GM20000 (cell line): Measurements from ENCODE around the gene ATG16L2.

Experiments used
- DNase-seq: peaks from one replicate; pipeline ENCODE4 v3.0.0; 2012; ENCODE audit warnings: low spot score
- TF ChIP-seq, protein P1 (sequence below): IDR thresholded peaks from 2 replicates; pipeline ENCODE4 v1.5.1; 2012; ENCODE audit warnings: mild to moderate bottlenecking, control low read depth; ENCODE audit errors: extremely low read depth, missing control alignments

ATG16L2 gene

DNA sequence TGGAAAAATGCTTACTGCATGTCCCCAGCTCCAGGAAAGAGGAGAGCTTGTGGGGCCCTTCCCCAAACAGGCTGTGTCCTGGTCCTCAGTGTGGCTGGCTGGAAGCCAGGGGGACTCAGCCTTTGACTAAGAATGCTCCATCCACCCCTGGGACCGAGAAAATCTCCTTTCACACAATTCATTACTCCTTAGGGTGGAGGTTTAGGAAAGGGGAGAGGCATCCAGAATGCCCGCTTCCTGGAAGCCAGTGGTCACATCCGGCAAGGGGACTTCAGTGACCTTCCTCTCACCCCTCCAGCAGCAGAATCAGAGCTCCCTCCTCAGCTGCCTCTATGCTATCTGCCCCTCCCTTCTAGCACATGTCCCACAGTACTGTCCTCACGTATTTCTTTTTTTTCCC, 21.9 kb downstream of the ATG16L2 start:
- DNase-seq: no peak
- TF ChIP-seq, protein P1, sequence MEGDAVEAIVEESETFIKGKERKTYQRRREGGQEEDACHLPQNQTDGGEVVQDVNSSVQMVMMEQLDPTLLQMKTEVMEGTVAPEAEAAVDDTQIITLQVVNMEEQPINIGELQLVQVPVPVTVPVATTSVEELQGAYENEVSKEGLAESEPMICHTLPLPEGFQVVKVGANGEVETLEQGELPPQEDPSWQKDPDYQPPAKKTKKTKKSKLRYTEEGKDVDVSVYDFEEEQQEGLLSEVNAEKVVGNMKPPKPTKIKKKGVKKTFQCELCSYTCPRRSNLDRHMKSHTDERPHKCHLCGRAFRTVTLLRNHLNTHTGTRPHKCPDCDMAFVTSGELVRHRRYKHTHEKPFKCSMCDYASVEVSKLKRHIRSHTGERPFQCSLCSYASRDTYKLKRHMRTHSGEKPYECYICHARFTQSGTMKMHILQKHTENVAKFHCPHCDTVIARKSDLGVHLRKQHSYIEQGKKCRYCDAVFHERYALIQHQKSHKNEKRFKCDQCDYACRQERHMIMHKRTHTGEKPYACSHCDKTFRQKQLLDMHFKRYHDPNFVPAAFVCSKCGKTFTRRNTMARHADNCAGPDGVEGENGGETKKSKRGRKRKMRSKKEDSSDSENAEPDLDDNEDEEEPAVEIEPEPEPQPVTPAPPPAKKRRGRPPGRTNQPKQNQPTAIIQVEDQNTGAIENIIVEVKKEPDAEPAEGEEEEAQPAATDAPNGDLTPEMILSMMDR: no peak

DNA sequence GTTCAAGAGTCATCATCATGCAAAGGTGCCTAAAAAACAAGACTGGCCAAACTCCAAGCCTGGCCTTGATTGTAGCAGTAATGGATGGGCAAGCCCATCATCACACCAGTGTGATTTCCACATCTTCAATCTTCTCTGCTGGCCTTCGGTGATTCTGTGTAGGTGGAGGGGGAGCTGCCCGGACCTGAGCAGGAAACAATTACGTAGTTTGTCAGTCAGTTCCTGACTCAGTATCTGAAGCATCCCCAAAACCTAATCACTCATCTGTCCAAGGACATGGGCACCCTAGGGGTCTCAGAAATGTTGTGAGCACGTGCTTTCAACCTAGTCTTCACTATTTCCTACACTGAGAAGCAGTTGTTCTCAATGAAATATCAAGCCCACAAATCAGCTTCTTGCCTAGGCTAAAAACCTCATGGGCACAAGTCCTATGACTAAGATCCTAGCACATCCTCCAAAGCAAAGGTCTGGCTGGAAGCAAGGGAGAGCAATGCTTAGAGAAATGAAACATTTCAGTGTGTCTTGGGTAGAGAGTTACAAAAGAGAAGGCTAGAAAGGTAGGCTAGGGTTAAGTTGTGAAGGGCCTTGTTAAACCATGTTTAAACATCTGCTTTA, 24.6 kb downstream of the ATG16L2 start:
- no peak for DNase-seq
- TF ChIP-seq, protein P1: no peak

DNA sequence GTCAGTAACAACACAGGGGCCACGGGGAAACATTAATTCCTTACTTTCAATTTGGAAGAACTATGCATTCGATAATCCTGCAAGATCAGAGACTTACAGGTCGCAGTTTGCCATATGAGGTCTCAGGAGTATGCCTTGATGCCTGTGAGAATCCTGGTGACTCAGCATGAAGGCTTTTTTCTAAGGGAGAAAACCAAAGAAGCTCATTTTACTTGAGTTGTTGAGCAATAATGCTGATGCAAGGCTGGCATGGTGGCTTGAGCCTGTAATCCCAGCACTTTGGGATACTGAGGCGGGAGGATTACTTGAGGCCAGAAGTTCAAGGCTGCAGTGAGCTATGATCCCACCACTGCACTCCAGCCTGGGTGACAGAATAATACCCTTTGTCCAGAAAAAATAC, 26.6 kb downstream of the ATG16L2 start:
- no peak for DNase-seq
- TF ChIP-seq, protein P1: no peak

DNA sequence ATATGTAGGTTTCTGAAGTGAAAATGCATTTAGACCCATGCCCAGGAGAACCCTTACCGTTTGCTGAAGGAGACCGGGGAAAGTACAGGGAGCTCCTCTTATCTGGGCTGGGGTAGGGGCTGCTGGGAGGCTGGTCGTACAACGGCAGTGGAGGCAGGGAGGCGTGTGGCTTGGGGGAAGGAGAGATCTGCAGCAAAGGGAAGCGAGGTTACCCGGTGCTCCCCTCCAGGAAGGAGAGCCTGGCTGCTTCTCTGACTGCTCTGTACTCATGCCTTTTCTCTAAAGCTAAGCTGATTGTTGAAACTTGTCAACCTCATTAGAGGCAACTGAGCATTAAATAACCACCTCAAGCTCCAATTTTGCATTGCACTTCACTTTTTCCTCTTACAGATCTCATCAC, 27.2 kb downstream of the ATG16L2 start:
- TF ChIP-seq, protein P1: no peak
- no peak for DNase-seq

DNA sequence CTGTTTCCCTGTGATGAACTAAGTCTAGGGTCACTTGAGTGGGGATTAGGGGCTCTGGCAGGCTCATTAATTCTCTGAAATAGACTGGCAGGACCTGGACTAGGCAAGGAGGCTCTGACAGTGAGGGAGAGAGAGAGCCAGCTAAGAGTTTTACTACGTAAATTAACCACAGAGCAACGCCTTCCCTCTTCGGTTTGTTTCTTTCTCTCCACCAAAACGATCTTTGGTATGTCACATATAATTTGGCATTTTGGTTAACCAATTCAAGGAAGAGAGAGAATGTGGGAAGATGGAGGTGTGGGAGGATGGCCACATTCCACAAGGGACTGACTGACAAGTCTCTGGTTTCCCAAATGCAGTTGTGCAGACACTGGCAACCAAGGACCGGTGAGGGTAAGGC, 27.9 kb downstream of the ATG16L2 start:
- DNase-seq: no peak
- TF ChIP-seq, protein P1: no peak

DNA sequence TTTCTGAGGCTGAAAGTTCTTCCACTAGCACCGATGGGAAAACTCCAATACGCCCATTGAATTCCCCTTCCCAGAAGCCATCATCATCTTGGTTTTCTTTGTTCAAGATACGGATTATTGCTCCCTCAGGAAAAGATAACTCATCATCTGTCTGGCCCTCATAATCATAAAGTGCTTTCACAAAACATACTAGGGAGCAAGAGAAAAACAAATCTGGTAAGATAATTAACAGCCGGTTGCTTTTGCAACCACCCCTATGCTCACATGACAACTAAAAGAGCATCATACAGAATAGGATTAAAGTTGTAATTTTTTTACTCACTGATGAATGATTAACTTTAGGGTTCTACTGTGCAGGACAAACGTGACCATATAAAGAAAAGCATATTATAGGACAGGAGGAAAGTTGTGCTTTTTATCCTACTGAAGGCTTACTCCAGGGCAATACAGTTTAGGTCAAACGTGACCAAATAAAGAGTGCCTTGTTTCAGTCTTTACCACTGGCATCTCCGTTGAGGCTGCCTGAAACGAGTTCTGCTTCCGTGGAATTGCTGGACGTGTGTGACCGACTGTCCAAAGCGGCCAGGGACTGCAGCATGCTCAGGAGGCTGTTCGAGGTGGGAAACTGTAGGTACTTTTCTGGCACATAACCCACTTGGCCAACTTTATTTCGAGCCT, 28.6 kb downstream of the ATG16L2 start:
- TF ChIP-seq, protein P1: no peak

DNA sequence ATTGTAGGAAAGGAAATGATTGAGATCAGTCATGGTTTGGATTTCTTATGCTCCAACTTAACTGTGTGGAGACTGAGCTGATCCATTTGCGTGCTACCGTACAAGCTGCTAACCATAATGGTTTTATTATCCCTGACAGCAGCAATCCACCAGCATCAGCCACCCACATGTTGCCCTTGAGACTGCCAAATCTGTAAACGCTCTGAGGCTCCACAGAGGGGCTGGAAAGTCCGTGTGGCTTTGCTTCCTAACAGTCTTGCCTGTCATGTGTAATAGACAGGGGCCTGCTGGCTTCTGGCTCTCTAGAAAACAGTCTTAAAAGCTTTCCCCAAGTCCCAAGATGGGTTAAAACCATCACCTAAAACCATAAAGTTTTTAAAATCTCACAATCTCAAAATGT, 30.1 kb downstream of the ATG16L2 start:
- DNase-seq: no peak

More for the DNA sequence above, 28.6 kb downstream of the ATG16L2 start:
- DNase-seq: no peak

More for the DNA sequence above, 30.1 kb downstream of the ATG16L2 start:
- TF ChIP-seq, protein P1: no peak
